GM21367 (cell line): ENCODE measurements around the gene ANKS1A.

Source experiments
- ATAC-seq: cut with Tn5 transposase; IDR thresholded peaks from one replicate; pipeline ENCODE4 v1.9.1; 2021; ENCODE audit not compliant: unreplicated experiment

Gene ANKS1A

GRCh38 chr6:34953061-34954025 is 64.3 kb downstream of the ANKS1A start:
- no peak for ATAC-seq

DNA sequence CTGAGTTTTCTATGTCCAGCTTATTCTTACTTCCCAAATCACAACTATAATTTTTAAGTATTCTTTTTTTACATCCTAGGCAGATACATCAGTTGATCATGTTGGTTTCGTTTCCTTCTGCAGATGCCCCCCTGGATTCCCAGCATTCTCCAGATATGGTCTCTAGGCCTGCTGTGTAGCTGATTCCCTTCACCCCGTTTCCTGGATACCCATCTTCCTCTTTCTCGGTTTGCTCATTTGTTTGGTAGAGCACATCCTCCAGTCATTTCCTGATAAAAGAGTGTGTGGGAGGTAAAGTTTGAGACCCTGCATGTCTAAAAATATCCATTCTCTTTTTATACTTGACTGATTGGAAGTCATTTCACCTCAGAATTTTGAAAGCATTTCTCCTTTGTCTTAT is 66.4 kb downstream of the ANKS1A start:
- no peak for ATAC-seq

GRCh38 chr6:34957231-34957783 is 68.3 kb downstream of the ANKS1A start:
- ATAC-seq, result no peak

DNA sequence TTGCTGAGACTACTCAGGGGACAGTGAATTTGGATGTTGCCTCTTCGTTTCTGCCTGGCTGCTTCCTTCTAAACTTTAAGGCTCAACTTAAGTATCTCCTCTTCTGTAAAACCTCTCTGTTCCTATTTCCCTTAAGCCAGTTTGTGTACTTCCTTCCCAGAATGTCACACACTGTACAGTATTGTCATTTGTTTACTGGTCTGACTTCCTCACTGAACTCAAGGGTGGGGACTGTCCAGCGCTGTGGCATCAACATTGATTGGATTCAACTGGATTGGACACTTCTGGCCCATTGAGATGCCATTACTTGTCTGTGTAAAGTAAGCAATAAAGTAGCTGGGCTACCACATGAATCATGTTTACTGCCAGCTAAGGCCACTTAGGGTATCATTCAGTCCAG is 69.7 kb downstream of the ANKS1A start:
- no peak for ATAC-seq

- ATAC-seq, result no peak
These were observed 70.2 kb downstream of the ANKS1A start for GRCh38 chr6:34959224-34959623.

DNA sequence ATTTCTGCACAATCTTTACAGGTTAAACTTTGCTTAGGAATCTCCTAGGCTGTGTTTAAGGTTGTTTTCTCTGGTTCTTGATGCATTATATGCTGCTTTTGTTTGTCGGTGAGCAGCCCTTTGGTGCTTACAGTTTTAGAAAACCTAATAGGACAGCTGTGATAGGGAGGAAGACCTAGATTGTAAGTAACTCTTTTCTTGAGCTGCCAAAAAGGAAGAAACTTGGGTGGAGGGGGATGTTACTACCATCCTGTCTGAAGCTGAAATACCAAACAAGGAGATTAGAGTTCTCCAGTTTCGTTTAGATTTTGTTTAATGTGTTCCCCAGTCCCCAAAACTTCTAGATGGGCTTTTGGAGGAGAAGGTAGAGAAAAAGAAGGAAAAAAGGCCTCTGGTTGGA is 72.0 kb downstream of the ANKS1A start:
- no peak for ATAC-seq

DNA sequence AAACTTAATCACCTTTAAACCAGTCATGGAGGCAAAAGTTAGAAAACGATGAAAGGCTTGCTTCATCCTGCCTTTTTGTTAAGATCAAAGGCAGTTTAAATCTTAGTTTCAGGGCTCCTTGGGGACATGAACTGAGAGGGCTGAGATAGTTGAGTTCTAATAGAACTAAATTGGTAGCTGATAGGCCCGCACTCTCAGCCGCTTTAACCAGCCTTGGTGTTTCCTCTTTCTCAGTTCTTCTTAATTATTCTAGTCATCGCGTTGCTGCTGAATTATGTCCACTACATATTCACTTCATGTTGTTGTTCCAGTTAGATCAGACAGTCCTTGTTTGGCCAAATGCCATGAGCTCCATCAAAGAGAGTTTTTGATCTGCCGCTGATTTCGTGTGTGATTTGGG is 72.5 kb downstream of the ANKS1A start:
- ATAC-seq, result no peak

DNA sequence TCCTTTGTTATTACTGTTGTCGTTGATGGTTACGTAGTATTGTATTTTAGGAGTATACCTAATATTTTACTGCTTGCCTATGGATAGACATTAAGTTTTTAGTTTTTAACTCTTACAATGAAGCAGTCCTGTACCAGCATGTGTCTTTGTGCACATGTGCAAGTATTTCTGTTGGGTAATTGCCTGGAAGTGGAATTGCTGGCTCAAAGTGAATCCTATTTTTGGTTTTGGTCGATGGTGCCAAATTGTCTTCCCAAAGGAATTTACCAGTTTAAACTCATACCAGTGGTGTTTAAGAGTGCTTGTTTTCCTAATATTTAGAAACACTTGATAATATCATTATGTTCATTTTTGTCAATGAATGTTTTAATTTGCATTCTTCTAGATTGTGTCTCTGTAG is 75.5 kb downstream of the ANKS1A start:
- ATAC-seq, result no peak

DNA sequence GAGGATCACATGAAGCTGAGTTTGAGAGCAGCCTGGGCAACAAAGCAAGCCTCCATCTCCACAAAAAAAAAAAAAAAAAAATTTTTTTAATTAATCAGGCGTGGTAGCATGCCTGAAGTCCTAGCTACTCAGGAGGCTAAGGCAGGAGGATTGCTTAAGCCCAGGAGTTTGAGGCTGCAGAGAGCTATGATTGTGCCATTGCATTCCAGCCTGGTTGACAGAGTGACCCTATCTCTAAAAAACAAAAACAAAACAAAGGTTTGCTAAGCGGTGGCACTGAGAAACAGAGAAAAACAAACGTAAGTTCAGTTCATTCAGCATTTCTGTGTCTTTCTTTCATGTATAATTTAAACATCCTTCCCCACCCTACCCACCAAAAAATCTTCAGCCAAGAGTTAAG is 78.4 kb downstream of the ANKS1A start:
- no peak for ATAC-seq

GRCh38 chr6:34969662-34970265 is 80.7 kb downstream of the ANKS1A start:
- ATAC-seq, result no peak

GRCh38 chr6:34970488-34970887 is 81.4 kb downstream of the ANKS1A start:
- ATAC-seq, result no peak

DNA sequence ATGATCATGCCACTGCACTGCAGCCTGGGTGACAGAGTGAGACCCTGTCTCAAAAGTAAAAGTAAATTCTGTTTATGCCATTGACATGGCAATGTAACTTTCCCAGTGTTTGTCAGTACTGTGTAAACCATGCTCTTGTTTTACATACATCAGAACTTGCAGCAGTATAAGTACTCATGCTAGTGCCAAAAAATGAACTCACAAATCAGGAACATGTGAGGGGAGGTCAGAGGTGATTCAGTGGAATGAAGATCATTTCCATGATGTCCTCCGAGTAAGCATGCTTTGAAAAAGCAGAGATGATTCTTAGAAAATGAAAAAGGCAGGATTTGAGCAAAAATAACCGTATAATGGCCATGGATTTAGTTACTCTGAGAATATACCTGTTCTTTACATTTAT is 81.9 kb downstream of the ANKS1A start:
- no peak for ATAC-seq

DNA sequence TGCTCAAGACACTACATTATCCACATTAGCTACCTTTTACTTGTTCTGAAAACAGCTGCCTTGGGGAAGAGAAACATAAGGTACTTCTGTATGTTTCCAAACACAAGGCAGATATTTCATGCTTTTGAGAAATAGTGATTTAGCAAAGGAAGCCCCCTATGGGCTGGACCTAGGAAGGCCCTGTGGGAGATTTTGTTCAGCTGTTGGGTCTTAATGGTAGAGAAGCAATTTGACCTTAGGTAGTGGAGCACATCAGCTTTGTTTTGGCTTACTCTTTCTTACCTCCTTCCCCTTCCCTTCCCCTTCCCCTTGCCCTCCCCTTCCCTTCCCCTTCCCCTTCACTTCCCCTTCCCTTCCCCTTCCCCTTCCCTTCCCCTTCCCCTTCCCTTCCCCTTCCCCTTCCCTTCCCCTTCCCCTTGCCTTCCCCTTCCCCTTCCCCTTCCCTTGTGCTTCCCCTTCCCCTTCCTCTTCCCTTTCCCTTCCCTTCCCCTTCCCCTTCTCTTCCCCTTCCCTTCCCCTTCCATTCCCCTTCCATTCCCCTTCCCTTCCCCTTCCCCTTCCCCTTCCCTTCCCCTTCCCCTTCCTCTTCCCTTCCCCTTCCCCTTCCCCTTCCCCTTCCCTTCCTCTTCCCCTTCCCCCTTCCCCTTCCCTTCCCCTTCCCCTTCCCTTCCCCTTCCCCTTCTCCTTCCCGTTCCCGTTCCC is 84.6 kb downstream of the ANKS1A start:
- no peak for ATAC-seq

- no peak for ATAC-seq
These were observed 85.2 kb downstream of the ANKS1A start for GRCh38 chr6:34974249-34974642.

DNA sequence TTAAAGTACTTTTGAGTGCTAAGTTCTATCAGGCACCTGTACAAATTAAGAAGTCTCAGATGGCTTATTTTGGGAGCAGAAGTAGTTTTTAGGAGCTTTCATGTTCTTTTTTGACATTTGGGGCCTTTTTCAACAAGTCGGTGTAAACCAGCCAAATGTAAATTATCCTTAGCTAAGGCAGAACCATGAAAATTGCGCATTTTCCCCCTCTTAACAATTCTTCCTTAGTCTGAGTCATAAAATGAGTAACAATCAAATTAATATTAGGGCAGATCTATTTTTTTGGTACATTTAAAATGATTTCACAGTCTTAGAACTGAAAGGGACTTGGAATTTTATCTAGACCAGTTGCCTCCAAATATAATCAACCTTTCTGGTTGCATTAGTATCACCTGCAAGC is 87.2 kb downstream of the ANKS1A start:
- no peak for ATAC-seq

GRCh38 chr6:34979218-34979617 is 90.2 kb downstream of the ANKS1A start:
- ATAC-seq, result no peak

GRCh38 chr6:34979994-34980393 is 90.9 kb downstream of the ANKS1A start:
- no peak for ATAC-seq

- no peak for ATAC-seq
These were observed 92.3 kb downstream of the ANKS1A start for GRCh38 chr6:34981366-34981765.

- ATAC-seq, result no peak
These were observed 92.9 kb downstream of the ANKS1A start for GRCh38 chr6:34981951-34982350.

- ATAC-seq, result no peak
These were observed 93.4 kb downstream of the ANKS1A start for GRCh38 chr6:34982424-34982852.

- no peak for ATAC-seq
These were observed 95.4 kb downstream of the ANKS1A start for GRCh38 chr6:34984416-34984815.
